ENCODE measurements around the gene LARGE1. TPM values are rescaled to one million over a fixed set of nuclear protein-coding genes. Genes with fewer than 3 reads are reported as not detected.
A peak's percentile ranks its signal among the peaks of the same experiment; 100 is the strongest.

Gene LARGE1
- total and polyA plus RNA-seq, 10 donors = 1.9 to 35.8 (median 22.8) TPM

DNA sequence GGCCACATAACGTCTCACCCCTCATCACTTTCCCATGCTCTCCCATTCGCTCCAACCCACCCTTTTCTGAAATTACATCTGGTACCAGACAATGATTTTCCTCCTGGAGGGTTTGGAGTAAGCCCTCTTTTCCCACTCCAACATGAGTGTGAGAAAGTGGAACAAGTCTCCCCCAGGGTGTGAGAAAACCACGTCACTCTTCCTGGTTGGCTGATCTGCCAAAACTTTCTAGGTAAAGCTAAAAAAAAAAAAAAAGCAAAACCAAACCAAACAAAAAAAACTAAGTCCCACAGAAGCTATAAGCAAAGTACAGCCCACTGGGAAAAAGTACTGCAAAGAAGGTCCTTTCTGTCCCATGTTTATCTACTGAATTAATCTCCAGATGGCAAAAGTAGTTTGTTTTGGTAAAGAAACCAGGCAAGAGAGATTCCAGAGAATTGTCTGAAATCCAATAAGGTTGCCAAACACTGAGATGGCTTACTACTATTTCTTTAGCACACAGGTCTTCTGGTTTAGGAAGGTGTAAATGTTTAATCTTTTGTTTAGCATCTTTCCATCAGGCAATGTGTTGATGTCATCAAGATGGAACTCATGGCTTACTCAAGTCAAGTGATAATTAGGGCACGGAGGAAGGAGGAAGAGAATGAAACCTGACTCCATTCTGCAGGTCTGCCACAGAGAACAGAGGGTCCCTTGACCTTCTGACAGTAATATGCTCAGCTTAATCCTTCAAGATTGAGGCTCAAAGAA is 395.6 kb downstream of the LARGE1 start:
- no peak for DNase-seq

DNA sequence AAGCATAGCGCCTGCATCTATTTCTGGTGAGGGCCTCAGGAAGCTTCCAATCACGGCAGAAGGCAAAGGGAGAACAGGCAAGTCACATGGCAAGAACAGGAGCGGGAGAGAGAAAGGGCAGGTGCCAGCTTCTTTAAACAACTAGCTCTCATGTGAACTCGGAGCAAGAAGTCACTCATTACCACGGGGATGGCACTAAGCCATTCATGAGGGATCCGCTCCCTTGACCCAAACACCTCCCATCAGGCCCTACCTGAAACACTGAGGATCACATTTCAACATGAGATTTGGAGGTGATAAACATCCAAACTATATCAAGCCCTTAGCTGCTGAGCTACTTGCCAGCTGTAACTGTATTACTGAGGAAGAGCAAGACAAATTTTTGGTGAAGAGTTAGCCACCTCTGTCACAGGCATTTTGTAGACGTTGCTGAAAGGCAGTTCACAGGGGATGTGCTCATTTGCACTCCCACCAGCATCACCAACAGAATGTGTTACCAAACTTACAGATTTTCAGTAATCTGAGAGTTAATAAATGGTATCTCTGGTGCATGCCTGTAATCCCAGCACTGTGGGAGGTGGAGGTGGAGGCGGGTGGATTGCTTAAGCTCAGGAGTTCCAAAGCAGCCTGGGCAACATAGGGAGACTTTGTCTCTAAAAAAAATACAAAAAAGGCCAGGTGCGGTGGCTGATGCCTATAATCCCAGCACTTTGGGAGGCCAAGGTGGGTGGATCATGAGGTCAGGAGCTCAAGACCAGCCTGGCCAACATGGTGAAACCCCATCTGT is 398.2 kb downstream of the LARGE1 start:
- Histone ChIP-seq H3K27ac (no peak overlapping the region), H3K4me3 (no peak overlapping the region), H3K4me1 (peaks cover 0 to 63% (median 18%) of the 10 kb centered on the region in 6 donors), H3K36me3 (no peaks in the 10 kb centered on the region), H3K27me3 (replicated peaks in 1 of 7) (no peaks in the 10 kb centered on the region), H3K9me3 (peaks cover 0 to 11% (median 0%) of the 10 kb centered on the region in 8 donors)
- intact Hi-C loops (cut with DNase I; ENCODE audit: low total_unique reads) = loop anchor here (10.0 kb wide), 1 partner anchor 583 kb away; no protein-coding TSS in a partner anchor
- 88 to 94% (median 92%) methylated on average over 9 of the region's 9 CpGs for WGBS, 5 donors
- TF ChIP-seq POLR2AphosphoS5 (IDR thresholded peaks at IDR 0.05) = no peak
- no peak for TF ChIP-seq POLR2A (IDR thresholded peaks at IDR 0.05)
- TF ChIP-seq, protein P1, sequence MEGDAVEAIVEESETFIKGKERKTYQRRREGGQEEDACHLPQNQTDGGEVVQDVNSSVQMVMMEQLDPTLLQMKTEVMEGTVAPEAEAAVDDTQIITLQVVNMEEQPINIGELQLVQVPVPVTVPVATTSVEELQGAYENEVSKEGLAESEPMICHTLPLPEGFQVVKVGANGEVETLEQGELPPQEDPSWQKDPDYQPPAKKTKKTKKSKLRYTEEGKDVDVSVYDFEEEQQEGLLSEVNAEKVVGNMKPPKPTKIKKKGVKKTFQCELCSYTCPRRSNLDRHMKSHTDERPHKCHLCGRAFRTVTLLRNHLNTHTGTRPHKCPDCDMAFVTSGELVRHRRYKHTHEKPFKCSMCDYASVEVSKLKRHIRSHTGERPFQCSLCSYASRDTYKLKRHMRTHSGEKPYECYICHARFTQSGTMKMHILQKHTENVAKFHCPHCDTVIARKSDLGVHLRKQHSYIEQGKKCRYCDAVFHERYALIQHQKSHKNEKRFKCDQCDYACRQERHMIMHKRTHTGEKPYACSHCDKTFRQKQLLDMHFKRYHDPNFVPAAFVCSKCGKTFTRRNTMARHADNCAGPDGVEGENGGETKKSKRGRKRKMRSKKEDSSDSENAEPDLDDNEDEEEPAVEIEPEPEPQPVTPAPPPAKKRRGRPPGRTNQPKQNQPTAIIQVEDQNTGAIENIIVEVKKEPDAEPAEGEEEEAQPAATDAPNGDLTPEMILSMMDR (IDR thresholded peaks at IDR 0.05 in 8 of 11, conservative IDR thresholded peaks at IDR 0.05 in 3 of 11) = no peak
- no peak for DNase-seq

More for the DNA sequence above, 395.6 kb downstream of the LARGE1 start:
- H3K4me1 ChIP-seq = peaks cover 0 to 52% (median 11%) of the 10 kb centered on the region in 6 donors
- no peaks in the 10 kb centered on the region for H3K36me3 ChIP-seq
- no peak overlapping the region for H3K4me3 ChIP-seq
- H3K9me3 ChIP-seq = peaks cover 0 to 11% (median 0%) of the 10 kb centered on the region in 8 donors
- TF ChIP-seq, protein P1 (IDR thresholded peaks at IDR 0.05 in 8 of 11, conservative IDR thresholded peaks at IDR 0.05 in 3 of 11) = no peak
- TF ChIP-seq POLR2A (IDR thresholded peaks at IDR 0.05) (no peak), POLR2AphosphoS5 (IDR thresholded peaks at IDR 0.05) (no peak)
- intact Hi-C loops (cut with DNase I; ENCODE audit: low total_unique reads) = loop anchor here (10.0 kb wide), 1 partner anchor 580 kb away; no protein-coding TSS in a partner anchor
- no peak overlapping the region for H3K27ac ChIP-seq
- H3K27me3 ChIP-seq (replicated peaks in 1 of 7) = no peaks in the 10 kb centered on the region
- 74 to 79% (median 78%) methylated on average over 4 of the region's 4 CpGs for WGBS, 5 donors

DNA sequence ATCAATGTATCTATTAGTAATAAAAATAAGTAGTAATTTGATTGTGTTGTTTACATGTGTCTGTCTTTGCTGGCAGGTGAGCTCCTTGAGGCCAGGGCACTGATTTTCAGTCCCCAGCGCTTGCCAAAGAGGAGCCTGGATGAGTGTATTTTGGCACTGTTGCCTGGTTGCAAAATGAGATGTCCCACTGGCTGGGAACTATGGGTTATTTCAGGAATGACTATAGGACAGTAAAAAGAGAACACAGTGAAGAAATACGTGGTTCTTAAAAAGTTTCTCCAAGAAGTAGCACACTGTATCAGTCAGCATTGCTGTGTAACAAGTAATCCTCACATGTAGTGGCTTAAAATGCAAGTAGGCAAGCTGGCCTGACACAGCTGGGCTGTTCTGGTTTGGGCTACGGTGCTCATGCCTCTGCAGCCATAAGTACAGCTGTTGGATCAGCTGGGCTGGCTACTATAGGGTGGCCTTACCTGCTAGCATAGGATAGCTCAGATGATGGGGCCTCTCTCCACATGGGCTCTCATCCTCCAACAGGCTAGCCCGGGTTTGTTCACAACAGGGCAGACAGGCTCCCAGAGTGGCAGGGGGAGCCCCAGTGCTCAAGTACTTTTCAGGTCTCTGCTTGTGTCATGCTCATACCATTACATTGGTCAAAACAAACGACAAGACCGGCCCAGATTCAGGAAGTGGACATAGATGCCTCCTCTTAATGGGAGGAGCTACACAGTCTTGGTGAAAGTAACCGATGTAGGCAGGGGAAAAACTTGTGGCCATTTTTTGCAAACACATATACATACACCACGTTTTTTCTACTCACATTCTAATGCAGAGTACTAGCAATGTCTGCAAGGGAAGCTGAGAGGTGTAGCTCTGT is 399.1 kb downstream of the LARGE1 start:
- Histone ChIP-seq H3K27ac (peak overlapping the region in 1 of 8 donors; percentile 53), H3K9me3 (peaks cover 0 to 11% (median 0%) of the 10 kb centered on the region in 8 donors), H3K4me1 (peaks cover 0 to 63% (median 18%) of the 10 kb centered on the region in 6 donors), H3K27me3 (replicated peaks in 1 of 7) (no peaks in the 10 kb centered on the region), H3K36me3 (no peaks in the 10 kb centered on the region), H3K4me3 (no peak overlapping the region)
- TF ChIP-seq POLR2A (IDR thresholded peaks at IDR 0.05) (no peak), POLR2AphosphoS5 (IDR thresholded peaks at IDR 0.05) (no peak)
- TF ChIP-seq, protein P1 (IDR thresholded peaks at IDR 0.05 in 8 of 11, conservative IDR thresholded peaks at IDR 0.05 in 3 of 11) = no peak
- no peak for DNase-seq
- intact Hi-C loops (cut with DNase I; ENCODE audit: low total_unique reads) = loop anchor here (10.0 kb wide), 1 partner anchor 584 kb away; no protein-coding TSS in a partner anchor
- WGBS, 5 donors = 80 to 85% (median 83%) methylated on average over 6 to 8 of the region's 8 CpGs
